NT2/D1 (cell line): ENCODE data around the gene SPHK1.

Experiments
- SUZ12 ChIP-seq: IDR thresholded peaks from 2 replicates; pipeline ENCODE4 v1.6.1; 2011; ENCODE audit not compliant: insufficient read length, insufficient read depth; ENCODE audit errors: extremely low read depth
- YY1 ChIP-seq: IDR thresholded peaks from 2 replicates; pipeline ENCODE4 v1.6.1; 2011; ENCODE audit not compliant: insufficient read length, insufficient read depth
- ZNF274 ChIP-seq: IDR thresholded peaks from 2 replicates; pipeline ENCODE4 v1.6.1; 2011; ENCODE audit warnings: mild to moderate bottlenecking, low read depth, low read length

DNA sequence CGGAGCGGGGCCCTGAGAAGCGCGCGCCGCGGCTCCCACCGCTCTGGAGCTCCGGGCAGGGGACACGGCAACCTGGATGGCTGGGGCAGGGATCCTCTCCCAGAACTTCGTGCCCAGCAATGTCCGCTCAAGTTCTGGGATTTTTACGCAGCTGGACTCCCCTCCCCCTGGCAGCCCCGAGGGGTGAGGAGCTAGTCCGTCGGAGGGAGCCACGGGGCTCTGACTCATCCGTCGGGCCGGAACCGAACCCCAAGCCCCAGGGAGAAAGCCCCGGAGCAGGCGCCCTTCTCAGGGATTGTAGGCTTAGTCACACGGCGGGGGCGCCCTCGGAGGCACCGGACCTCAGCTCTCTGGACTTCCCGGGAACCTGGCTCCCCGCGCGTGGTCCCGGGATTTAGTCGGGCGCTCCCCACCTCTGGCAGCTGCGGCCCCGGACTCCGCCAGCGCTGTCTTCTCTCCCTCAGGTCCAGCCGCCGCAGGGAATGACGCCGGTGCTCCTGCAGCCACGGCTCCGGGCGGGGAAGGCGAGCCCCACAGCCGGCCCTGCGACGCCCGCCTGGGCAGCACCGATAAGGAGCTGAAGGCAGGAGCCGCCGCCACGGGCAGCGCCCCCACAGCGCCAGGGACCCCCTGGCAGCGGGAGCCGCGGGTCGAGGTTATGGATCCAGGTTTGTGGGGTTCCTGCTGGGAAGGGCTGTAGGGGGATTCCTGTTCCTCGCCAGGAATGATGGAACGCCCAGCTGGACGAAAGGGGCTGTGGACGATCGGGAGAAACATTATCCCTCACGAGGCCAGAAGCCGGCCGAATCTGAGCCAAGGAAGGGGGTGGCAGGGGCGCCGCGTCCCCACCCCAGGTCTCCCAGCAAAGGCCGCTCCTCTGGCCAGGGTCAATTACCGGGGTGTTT is 830 bp downstream of the SPHK1 start:
- TF ChIP-seq ZNF274 (no peak), SUZ12 (no peak), YY1 (no peak)
